GM12892 (cell line): ENCODE data around the gene PARP8.

Experiments
- POLR2A ChIP-seq: IDR thresholded peaks from 2 replicates; pipeline ENCODE4 v1.6.1; 2011; ENCODE audit warnings: low read depth, low read length, control low read depth
- POLR2AphosphoS5 ChIP-seq: IDR thresholded peaks from 2 replicates; pipeline ENCODE4 v1.6.1; 2011; ENCODE audit warnings: low read depth, low read length, control low read depth
- TAF1 ChIP-seq: IDR thresholded peaks from 2 replicates; pipeline ENCODE4 v1.6.1; 2011; ENCODE audit warnings: low read depth, mild to moderate bottlenecking, control low read depth, low read length, borderline replicate concordance

GRCh38 chr5:50792843-50793242 is 126.4 kb downstream of the PARP8 start:
- TF ChIP-seq POLR2AphosphoS5 (no peak), TAF1 (no peak), POLR2A (no peak)
